Measurements from ENCODE around the gene EPB41L4A.

EPB41L4A gene

DNA sequence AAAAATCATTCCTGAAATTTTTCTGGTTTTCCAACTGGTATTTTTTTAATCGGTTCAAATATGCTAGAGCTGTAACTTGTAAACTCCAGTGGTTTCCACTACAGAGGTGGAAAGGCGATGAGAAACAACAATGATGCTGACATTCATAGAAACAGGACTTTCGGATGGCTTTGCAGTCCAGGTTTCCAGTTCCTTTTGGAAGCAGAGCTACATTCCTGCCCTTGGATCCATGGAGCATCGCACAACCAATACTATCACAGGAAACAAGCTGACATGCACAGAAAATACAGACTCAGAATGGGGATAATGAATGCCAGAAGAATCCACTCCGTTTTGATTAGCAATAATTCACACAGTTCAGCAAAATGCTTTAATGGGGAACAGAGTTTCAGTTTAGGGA, 140.0 kb downstream of the EPB41L4A start:
- no peak overlapping the region for H3K4me3 ChIP-seq (ENCODE audit: low read depth, low read length)
- TF ChIP-seq, protein P1, sequence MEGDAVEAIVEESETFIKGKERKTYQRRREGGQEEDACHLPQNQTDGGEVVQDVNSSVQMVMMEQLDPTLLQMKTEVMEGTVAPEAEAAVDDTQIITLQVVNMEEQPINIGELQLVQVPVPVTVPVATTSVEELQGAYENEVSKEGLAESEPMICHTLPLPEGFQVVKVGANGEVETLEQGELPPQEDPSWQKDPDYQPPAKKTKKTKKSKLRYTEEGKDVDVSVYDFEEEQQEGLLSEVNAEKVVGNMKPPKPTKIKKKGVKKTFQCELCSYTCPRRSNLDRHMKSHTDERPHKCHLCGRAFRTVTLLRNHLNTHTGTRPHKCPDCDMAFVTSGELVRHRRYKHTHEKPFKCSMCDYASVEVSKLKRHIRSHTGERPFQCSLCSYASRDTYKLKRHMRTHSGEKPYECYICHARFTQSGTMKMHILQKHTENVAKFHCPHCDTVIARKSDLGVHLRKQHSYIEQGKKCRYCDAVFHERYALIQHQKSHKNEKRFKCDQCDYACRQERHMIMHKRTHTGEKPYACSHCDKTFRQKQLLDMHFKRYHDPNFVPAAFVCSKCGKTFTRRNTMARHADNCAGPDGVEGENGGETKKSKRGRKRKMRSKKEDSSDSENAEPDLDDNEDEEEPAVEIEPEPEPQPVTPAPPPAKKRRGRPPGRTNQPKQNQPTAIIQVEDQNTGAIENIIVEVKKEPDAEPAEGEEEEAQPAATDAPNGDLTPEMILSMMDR (IDR thresholded peaks at IDR 0.05; ENCODE audit: low read depth, low read length, missing control alignments), result no peak
- no peak for DNase-seq (ENCODE audit: low read depth)

DNA sequence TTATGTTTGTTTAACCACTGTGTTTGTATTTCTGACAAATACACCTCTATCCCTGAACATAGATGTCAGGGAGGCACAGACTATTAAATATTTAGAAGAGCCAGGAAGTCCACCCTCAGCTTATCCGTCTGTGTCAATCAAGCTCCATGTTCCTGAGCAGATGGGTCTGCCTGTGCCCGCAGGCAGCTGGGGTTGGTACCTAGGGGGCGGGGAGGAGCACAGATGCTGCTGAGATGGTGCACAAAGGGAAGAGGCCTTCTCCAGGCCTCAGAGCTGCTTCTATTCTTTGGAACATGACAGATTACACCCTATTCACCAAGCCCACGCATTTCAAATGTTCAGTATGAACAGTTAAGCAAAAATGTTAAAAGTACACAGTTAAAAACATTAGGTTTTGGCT, 142.1 kb downstream of the EPB41L4A start:
- H3K4me3 ChIP-seq (ENCODE audit: low read depth, low read length), result no peak overlapping the region
- TF ChIP-seq, protein P1 (IDR thresholded peaks at IDR 0.05; ENCODE audit: low read depth, low read length, missing control alignments), result no peak
- no peak for DNase-seq (ENCODE audit: low read depth)

DNA sequence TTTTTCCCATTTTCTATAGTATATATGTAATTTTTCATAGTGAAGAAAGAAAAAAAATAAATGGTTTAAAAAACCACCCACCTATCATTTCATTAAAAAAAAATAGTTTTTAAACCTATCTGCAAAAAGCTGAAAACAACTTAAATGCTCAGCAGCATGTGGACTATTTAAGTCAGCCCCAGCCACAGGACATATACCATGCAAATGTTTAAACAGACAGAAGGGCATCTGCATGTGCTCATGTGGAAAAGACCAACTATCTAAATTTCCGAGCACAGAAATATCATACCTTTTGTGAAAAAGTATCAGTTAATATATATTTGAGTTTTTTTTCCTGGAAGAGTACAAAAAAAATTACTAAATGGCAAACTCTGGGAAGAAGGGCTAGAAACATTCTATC, 143.4 kb downstream of the EPB41L4A start:
- H3K4me3 ChIP-seq (ENCODE audit: low read depth, low read length), result no peak overlapping the region
- TF ChIP-seq, protein P1 (IDR thresholded peaks at IDR 0.05; ENCODE audit: low read depth, low read length, missing control alignments), result no peak
- no peak for DNase-seq (ENCODE audit: low read depth)

DNA sequence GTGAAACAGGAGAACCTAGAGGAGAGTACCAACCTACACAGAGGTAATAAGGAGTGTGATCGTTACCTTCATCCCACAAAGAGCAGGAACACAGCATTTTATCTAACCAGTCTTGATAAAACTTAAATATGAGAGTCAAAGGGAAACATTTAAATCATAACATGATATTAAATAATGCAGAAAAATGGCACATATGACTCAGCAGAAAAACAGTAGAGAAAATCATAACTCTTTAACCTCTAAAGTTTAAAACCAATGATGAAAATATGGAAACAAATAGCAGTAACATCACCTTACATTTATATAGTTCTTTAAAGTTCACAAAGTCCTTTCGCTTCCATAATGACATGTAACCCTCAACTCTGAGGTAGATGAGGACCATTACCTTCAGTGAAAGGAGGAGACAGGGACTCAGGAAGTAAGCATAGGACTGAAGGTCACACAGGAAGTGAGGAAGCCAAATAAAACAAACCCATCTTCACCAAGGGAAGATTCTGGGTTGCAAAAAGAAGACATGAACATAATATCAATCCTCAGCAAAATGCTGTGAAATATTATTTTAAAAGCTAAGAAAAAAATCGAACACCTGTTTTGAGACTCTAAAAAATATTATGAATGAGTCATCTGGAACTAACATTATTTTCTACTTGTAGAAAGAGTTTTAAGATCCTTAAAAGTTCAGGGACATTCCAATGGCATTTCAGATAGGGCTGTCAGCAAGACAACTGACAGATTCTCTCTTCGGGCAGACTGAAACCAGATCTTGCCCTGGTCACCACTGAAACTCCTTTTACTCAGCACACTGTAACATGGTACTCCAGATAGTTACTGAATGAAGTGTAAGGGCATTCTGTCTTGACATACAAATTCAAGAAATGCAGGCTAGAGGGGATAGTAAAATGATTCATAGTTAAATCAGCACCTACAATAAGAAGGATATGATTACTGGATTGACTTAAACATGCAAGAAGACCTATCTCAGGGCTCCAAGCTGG, 148.5 kb downstream of the EPB41L4A start:
- TF ChIP-seq, protein P1 (IDR thresholded peaks at IDR 0.05; ENCODE audit: low read depth, low read length, missing control alignments), result no peak
- no peak for DNase-seq (ENCODE audit: low read depth)
- no peak overlapping the region for H3K4me3 ChIP-seq (ENCODE audit: low read depth, low read length)

DNA sequence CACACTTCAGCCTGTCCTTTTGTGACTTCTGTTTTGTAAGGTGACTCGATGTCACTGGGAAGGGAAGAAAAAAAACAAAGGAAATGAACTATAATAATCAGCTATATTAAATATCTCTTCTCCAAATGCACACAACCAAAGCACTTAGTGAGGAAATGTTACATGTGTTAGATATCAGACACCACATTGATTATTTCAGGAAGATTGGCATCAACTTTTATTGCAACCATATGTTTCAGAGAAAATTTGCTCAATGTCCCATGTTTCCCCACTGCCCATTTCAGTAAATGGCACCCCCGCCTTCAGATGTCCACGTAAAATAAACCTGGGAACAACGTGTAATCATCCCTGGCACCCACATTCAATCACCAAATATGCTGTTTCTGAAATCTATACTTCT, 151.8 kb downstream of the EPB41L4A start:
- DNase-seq (ENCODE audit: low read depth), result no peak
- H3K4me3 ChIP-seq (ENCODE audit: low read depth, low read length), result no peak overlapping the region
- TF ChIP-seq, protein P1 (IDR thresholded peaks at IDR 0.05; ENCODE audit: low read depth, low read length, missing control alignments), result no peak

DNA sequence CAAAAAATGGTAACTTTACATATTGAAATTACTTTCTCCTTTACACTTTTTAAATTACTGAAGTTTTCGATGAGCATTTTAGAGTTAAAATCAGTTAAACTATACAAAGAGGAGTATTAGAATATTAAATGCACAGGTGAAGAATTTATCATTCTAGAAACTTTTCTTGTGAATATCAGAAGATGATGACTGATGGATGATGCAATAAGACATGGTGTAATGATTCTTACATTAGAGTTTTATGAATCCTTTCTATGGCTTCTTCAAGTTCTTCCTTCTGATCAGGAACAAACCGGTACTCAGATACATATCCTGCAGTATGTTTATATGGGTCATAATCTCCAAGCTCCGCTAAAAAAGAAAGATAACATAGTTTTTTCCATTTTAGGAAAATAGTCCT, 154.4 kb downstream of the EPB41L4A start:
- DNase-seq (ENCODE audit: low read depth), result no peak
- H3K4me3 ChIP-seq (ENCODE audit: low read depth, low read length), result no peak overlapping the region
- TF ChIP-seq, protein P1 (IDR thresholded peaks at IDR 0.05; ENCODE audit: low read depth, low read length, missing control alignments), result no peak
